HEK293T (cell line): ENCODE measurements around the gene ARHGEF6.
"Not testable (repeated sequence)": the region's sequence is repeated elsewhere in the genome, so short reads cannot be mapped to it uniquely, and the experiment has no call there.

ENCODE experiments used
- CTCF ChIA-PET: fragments of 350-600 bp; formaldehyde crosslinking; extraction: SDS; loops from one replicate; lab custom pipeline; 2021; ENCODE audit warnings: antibody characterized with exemption, inconsistent platforms; lab: Yijun Ruan, JAX
- POLR2A ChIA-PET: fragments of 350-600 bp; formaldehyde crosslinking; extraction: SDS; loops from one replicate; lab custom pipeline; 2020; ENCODE audit warnings: antibody characterized with exemption, inconsistent platforms; lab: Yijun Ruan, JAX
- DNase-seq: peaks from one replicate; pipeline ENCODE4 v3.0.0; 2012; ENCODE audit warnings: mixed read lengths; ENCODE audit errors: extremely low spot score
- ARNT ChIP-seq: fragments of 450-650 bp; IDR thresholded peaks from 2 replicates; pipeline ENCODE4 v1.6.1; 2017; ENCODE audit warnings: mild to moderate bottlenecking
- BHLHE40 ChIP-seq: fragments of 450-650 bp; IDR thresholded peaks from 2 replicates; pipeline ENCODE4 v1.6.1; 2016; ENCODE audit warnings: mild to moderate bottlenecking, moderate library complexity, borderline replicate concordance
- CTBP1 ChIP-seq: fragments of 450-650 bp; IDR thresholded peaks from 2 replicates; pipeline ENCODE4 v1.6.1; 2016; ENCODE audit warnings: borderline replicate concordance
- ELF4 ChIP-seq: fragments of 450-650 bp; IDR thresholded peaks from 2 replicates; pipeline ENCODE4 v1.6.1; 2017; ENCODE audit warnings: antibody characterized with exemption
- FOXA1 ChIP-seq: fragments of 450-650 bp; IDR thresholded peaks from 2 replicates; pipeline ENCODE4 v1.6.1; 2016; ENCODE audit warnings: mild to moderate bottlenecking
- FOXK2 ChIP-seq: fragments of 450-650 bp; IDR thresholded peaks from 2 replicates; pipeline ENCODE4 v1.6.1; 2016; ENCODE audit warnings: mild to moderate bottlenecking
- FOXM1 ChIP-seq: fragments of 450-650 bp; IDR thresholded peaks from 2 replicates; pipeline ENCODE4 v1.6.1; 2017; ENCODE audit warnings: mild to moderate bottlenecking, borderline replicate concordance
- HDGF ChIP-seq: fragments of 450-650 bp; IDR thresholded peaks from 2 replicates; pipeline ENCODE4 v1.6.1; 2017; ENCODE audit warnings: antibody characterized with exemption, borderline replicate concordance
- L3MBTL2 ChIP-seq: fragments of 450-650 bp; conservative IDR thresholded peaks from 2 replicates; pipeline ENCODE4 v1.6.1; 2016; ENCODE audit warnings: mild to moderate bottlenecking
- LEF1 ChIP-seq: fragments of 450-650 bp; IDR thresholded peaks from 2 replicates; pipeline ENCODE4 v1.6.1; 2017; ENCODE audit warnings: mild to moderate bottlenecking, borderline replicate concordance
- NFRKB ChIP-seq: fragments of 450-650 bp; IDR thresholded peaks from 2 replicates; pipeline ENCODE4 v1.6.1; 2016; ENCODE audit warnings: mild to moderate bottlenecking, moderate library complexity
- SP1 ChIP-seq: fragments of 450-650 bp; IDR thresholded peaks from 2 replicates; pipeline ENCODE4 v1.6.1; 2017
- SUZ12 ChIP-seq: fragments of 450-650 bp; IDR thresholded peaks from 2 replicates; pipeline ENCODE4 v1.6.1; 2016; ENCODE audit warnings: mild to moderate bottlenecking
- TARDBP ChIP-seq: fragments of 450-650 bp; IDR thresholded peaks from 2 replicates; pipeline ENCODE4 v1.6.1; 2016
- ZNF384 ChIP-seq: fragments of 450-650 bp; IDR thresholded peaks from 2 replicates; pipeline ENCODE4 v1.6.1; 2016
- TF ChIP-seq, protein P1 (sequence below): fragments of 450-650 bp; IDR thresholded peaks from 2 replicates; pipeline ENCODE4 v1.6.1; 2016

The ARHGEF6 gene

DNA sequence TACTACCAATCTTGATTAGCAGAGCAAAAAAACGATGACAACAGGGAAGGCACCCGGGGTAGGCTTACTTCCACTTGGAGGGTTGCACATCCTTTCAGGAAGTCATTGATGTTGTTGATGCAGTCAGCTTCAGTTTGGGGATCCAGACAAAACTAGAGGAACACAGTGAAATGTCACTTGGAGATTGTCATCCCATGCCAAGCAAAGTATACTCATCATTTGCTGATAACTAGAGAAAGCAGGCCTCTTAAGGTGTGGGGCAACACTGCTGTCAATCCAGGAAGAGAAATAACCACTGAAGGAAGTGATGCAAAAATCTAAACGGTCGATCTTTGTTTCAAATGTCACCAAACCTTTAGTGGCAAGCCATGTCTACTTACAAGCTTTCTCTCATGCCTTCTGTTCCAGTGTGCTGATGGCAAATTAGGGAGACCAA lies 1.4 kb downstream of the ARHGEF6 start:
- ChIA-PET POLR2A (no interaction called here), CTCF (interaction anchor here (1.0 kb wide), 1 partner anchor 12 kb away, joined by 4 read pairs; no protein-coding TSS in a partner anchor)
- TF ChIP-seq CTBP1 (no peak), NFRKB (no peak), ZNF384 (no peak), SP1 (no peak), FOXK2 (no peak), ARNT (no peak), LEF1 (no peak), HDGF (no peak), FOXA1 (no peak), BHLHE40 (no peak), FOXM1 (no peak), TARDBP (no peak)
- no peak for DNase-seq

DNA sequence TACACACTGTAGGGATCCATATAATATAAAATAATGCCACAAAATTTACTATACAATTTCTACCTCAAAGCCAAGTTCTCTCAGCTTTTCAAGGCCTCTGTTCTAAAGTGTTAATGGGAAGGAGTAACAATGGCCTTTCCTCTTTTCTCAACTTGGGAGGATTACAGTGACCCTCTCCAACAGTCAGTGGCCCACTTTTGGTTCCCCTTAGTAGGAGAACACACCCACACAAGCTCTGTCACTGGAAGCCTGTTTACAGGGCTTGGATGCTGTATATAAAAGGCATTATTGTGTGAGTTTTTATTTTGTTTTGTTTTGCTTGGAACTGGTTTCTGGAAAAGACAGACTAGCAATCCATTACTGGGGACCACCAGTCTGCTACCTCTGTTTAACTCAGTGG lies 1.8 kb downstream of the ARHGEF6 start:
- TF ChIP-seq SP1 (no peak), HDGF (no peak), ARNT (no peak), FOXK2 (no peak), CTBP1 (no peak), TARDBP (no peak), LEF1 (no peak), ELF4 (no peak), FOXM1 (no peak), L3MBTL2 (no peak), BHLHE40 (no peak), NFRKB (no peak), ZNF384 (no peak), FOXA1 (no peak), SUZ12 (no peak)
- TF ChIP-seq, protein P1, sequence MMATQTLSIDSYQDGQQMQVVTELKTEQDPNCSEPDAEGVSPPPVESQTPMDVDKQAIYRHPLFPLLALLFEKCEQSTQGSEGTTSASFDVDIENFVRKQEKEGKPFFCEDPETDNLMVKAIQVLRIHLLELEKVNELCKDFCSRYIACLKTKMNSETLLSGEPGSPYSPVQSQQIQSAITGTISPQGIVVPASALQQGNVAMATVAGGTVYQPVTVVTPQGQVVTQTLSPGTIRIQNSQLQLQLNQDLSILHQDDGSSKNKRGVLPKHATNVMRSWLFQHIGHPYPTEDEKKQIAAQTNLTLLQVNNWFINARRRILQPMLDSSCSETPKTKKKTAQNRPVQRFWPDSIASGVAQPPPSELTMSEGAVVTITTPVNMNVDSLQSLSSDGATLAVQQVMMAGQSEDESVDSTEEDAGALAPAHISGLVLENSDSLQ: no peak
- POLR2A ChIA-PET: no interaction called here
- DNase-seq: no peak
- CTCF ChIA-PET: no interaction called here

DNA sequence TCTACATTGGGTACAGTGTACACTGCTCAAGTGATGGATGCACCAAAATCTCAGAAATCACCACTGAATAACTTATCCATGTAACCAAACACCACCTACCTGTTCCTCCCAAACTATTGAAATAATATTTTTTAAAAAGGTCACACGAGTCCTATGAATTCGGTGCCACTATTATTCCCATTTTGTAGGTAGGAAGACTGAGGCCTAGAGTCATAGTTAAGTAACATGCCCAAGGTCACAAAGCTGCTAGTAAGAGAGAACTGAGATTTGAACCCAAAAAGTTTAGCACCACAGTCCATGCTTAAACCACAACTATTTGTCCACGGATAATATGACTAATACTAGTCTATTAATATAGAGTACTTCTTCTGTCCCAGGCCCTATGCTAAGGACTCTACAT lies 2.7 kb downstream of the ARHGEF6 start:
- TF ChIP-seq CTBP1: no peak
- DNase-seq: no peak
- ChIA-PET CTCF (no interaction called here), POLR2A (no interaction called here)

DNA sequence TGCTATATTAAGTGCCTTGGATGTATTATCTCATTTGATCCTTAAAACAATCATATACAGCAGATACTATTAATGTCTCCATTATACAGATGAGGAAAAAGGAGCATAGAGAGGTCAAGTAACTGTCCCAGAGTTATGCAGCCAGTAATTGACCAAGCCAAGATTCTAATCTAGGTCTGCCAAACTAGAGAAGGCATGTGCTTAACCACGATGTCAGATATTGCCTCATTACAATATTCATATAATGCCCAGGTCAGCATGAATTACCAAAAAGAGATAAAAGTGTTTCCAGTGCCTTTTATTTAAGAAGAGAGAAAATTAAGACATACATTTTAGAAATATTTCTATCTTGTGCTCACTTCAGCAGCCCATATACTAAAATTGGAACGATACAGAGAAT lies 7.1 kb downstream of the ARHGEF6 start:
- ChIA-PET POLR2A (no interaction called here), CTCF (no interaction called here)
- TF ChIP-seq SP1 (no peak), TARDBP (no peak), FOXA1 (no peak), LEF1 (no peak), ELF4 (no peak), HDGF (no peak), L3MBTL2 (no peak), ARNT (no peak), SUZ12 (no peak), FOXM1 (no peak), NFRKB (no peak), ZNF384 (no peak), BHLHE40 (no peak), CTBP1 (no peak), FOXK2 (no peak)
- TF ChIP-seq, protein P1: no peak
- DNase-seq: no peak

DNA sequence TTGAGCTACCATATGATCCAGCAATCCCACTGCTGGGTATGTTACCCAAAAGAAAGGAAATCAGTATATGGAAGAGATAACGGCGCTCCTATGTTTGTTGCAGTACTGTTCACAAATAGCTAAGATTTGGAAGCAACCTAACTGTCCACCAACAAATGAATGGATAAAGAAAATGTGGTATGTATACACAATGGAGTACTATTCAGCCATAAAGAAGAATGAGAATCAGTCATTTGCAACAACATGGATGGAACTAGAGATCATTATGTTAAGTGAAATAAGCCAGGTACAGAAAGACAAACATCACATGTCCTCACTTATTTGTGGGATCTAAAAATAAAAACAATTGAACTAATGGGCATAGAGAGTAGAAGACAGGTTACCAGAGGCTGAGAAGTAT lies 8.9 kb downstream of the ARHGEF6 start:
- POLR2A ChIA-PET: not testable (repeated sequence)

DNA sequence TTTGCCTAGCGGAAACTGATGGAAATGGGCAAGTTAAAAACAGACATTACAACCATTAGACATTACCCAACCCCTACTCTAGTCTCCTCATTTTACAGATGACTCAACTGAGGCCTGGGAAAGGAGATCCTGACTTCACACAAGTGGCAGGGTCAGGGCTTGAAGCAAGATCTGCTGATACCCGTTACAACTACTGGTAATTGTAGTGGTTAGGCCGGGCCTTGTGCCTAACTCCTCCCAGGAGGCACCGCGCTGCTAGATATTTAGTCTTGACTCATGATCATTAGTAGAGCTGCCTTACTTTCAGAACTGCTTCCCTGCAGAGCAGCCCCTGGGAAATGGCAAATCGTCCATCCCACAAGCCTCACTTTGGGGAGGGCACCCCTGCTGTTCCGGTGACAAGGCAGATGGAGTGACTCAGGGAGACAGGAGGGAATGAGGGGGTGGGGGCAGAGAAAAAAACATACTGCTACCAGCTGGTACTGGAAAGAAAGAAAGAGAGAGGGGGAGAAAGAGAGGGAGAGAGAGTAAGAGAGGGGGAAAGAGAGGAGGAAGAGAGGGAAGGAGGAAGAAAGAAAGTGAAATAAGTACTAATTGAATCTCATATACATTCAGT lies 12.2 kb downstream of the ARHGEF6 start:
- POLR2A ChIA-PET: interaction anchor here (1.9 kb wide), 1 partner anchor 16 kb away, joined by 5 read pairs; no protein-coding TSS in a partner anchor
- TF ChIP-seq ARNT (no peak), SP1 (no peak), CTBP1 (no peak), FOXA1 (no peak), ZNF384 (no peak), NFRKB (no peak), FOXM1 (no peak), FOXK2 (no peak), SUZ12 (no peak), LEF1 (no peak), L3MBTL2 (no peak), HDGF (no peak), TARDBP (no peak), ELF4 (no peak), BHLHE40 (no peak)
- TF ChIP-seq, protein P1: no peak; the same call in 1 of the 2 replicates
- CTCF ChIA-PET: no interaction called here
- DNase-seq: peak; percentile 58

More for the DNA sequence above, 8.9 kb downstream of the ARHGEF6 start:
- CTCF ChIA-PET, DNase-seq: not testable (repeated sequence)
